ENCODE measurements around the gene GOLGA8J. TPM values are rescaled to one million over a fixed set of nuclear protein-coding genes. Genes with fewer than 3 reads are reported as not detected.

Gene GOLGA8J
- total and polyA plus RNA-seq, 10 of the 15 experiments (the other 5 are each of a cell fraction or from before 2014, with no cell fraction given), result 0.23 TPM; not detected in 9

- RAD21 ChIA-PET (ENCODE audit: unreplicated experiment), result no interaction called here
- in situ Hi-C loops (cut with MboI), result no loop called here
These were observed 38.4 kb upstream of the GOLGA8J start for GRCh38 chr15:30044377-30044776.

More at GRCh38 chr15:30044377-30044776, 38.4 kb upstream of the GOLGA8J start:
- H3K4me1 ChIP-seq (ENCODE audit: control insufficient read depth, insufficient read depth, low read length), result no peaks in the 10 kb centered on the region
- H4K20me1 ChIP-seq (ENCODE audit: control insufficient read depth, insufficient read depth), result no peaks in the 10 kb centered on the region
- intact Hi-C loops (cut with micrococcal nuclease; ENCODE audit: unreplicated experiment), result no loop called here
- 55% methylated on average over 37 of the region's 42 CpGs for WGBS (ENCODE audit: insufficient coverage, insufficient replicate concordance, low lambda C conversion rate, missing lambda C conversion rate)
- ChIA-PET SMC1A (ENCODE audit: uncharacterized antibody, unreplicated experiment) (no interaction called here), POLR2A (no interaction called here), CTCF (no interaction called here)
- H3K4me2 ChIP-seq (ENCODE audit: control insufficient read depth, insufficient read depth), result no peak overlapping the region
- no peaks in the 10 kb centered on the region; a peak in 1 of 4 replicates for H3K27me3 ChIP-seq (replicated peaks in 1 of 2; ENCODE audit: control insufficient read depth in 2 of 2, insufficient read depth in 2 of 2, low read length in 1 of 2)
- no peak overlapping the region for H2AFZ ChIP-seq (ENCODE audit: control insufficient read depth, low read depth, low read length)
- TF ChIP-seq TCF12 (IDR thresholded peaks at IDR 0.05; ENCODE audit: low read depth, low read length), result no peak
- TF ChIP-seq SKIL (IDR thresholded peaks at IDR 0.05; ENCODE audit: low read depth, poor library complexity, severe bottlenecking), result no peak
- TF ChIP-seq FOXM1 (IDR thresholded peaks at IDR 0.05; ENCODE audit: low read depth, low read length), result no peak
- TF ChIP-seq PRDM15 (CRISPR knock-in tag; IDR thresholded peaks at IDR 0.05), result no peak
- no peak for TF ChIP-seq JUND (IDR thresholded peaks at IDR 0.05; ENCODE audit: low read depth, low read length)
- no peak for TF ChIP-seq RELA (IDR thresholded peaks at IDR 0.05; ENCODE audit: borderline replicate concordance, partially characterized antibody)
- no peak for TF ChIP-seq BMI1 (IDR thresholded peaks at IDR 0.05; ENCODE audit: borderline replicate concordance)
- no peak for TF ChIP-seq ZNF384 (IDR thresholded peaks at IDR 0.05; ENCODE audit: borderline replicate concordance, low read depth, low read length)
- TF ChIP-seq POLR2AphosphoS5 (IDR thresholded peaks at IDR 0.05; ENCODE audit: low read length), result no peak
- TF ChIP-seq EGR1 (IDR thresholded peaks at IDR 0.05; ENCODE audit: borderline replicate concordance in 1 of 2, low read depth in 2 of 2, low read length in 2 of 2), result no peak
- TF ChIP-seq HCFC1 (IDR thresholded peaks at IDR 0.05; ENCODE audit: low read length), result no peak
- TF ChIP-seq SMC3 (IDR thresholded peaks at IDR 0.05; ENCODE audit: borderline replicate concordance, low read length), result no peak
- no peak for TF ChIP-seq RFX5 (IDR thresholded peaks at IDR 0.05; ENCODE audit: low read depth, low read length)
- no peak for TF ChIP-seq MXI1 (IDR thresholded peaks at IDR 0.05; ENCODE audit: low read depth, low read length)
- no peak for TF ChIP-seq ZNF274 (IDR thresholded peaks at IDR 0.05; ENCODE audit: insufficient read depth, insufficient read length)
- no peak for TF ChIP-seq BCLAF1 (IDR thresholded peaks at IDR 0.05)
- H3K79me2 ChIP-seq (ENCODE audit: control insufficient read depth, insufficient read depth, low read length), result no peaks in the 10 kb centered on the region
- H3K36me3 ChIP-seq (ENCODE audit: control insufficient read depth in 2 of 2, insufficient read depth in 2 of 2, low read length in 1 of 2), result no peaks in the 10 kb centered on the region
- no peak overlapping the region for H3K9ac ChIP-seq (ENCODE audit: control insufficient read depth, insufficient read depth, low read length)
- BruUV-seq (replicated peaks), result no TSS peak
- H3K4me3 ChIP-seq, result no peak overlapping the region
- no peak overlapping the region for H3K27ac ChIP-seq (ENCODE audit: control insufficient read depth, insufficient read depth)
- DNase-seq (ENCODE audit: low read depth, low spot score) (no peak), FAIRE-seq (no peak), ATAC-seq (no peak)
- H3K9me3 ChIP-seq (replicated peaks; ENCODE audit: control insufficient read depth, insufficient read depth, low read length), result no peaks in the 10 kb centered on the region

Data from GM12878 (cell line).